Esophagus muscularis mucosa (tissue), 4 donors: ENCODE measurements around the gene TAF3. TPM values are rescaled to one million over a fixed set of nuclear protein-coding genes. Genes with fewer than 3 reads are reported as not detected.

Experiments used
- DNase-seq: peaks from one replicate; pipeline ENCODE4 v3.0.0-alpha.2; 2017; ENCODE audit errors: extremely low spot score
- H3K27ac ChIP-seq, 4 donors: fragments of 200-600 bp; sonication (generic); replicated peaks in 1 of 4; 1 replicate in 3 of 4; 2 replicates in 1 of 4; pipeline ENCODE4 v1.5.1; 2016 to 2019; ENCODE audit warnings: mild to moderate bottlenecking in 1 of 4
- H3K27me3 ChIP-seq, 4 donors: fragments of 200-600 bp; sonication (generic); one replicate each; pipeline versions ENCODE4 v1.5.1 to v1.6.0; 2016 to 2019
- H3K36me3 ChIP-seq, 4 donors: fragments of 200-600 bp; sonication (generic); one replicate each; pipeline ENCODE4 v1.5.1; 2016 to 2019
- H3K4me1 ChIP-seq, 4 donors: fragments of 200-600 bp; sonication (generic); one replicate each; pipeline ENCODE4 v1.5.1; 2016 to 2019
- H3K4me3 ChIP-seq, 4 donors: fragments of 200-600 bp; sonication (generic); 1 replicate in 2 of 4; 2 replicates in 2 of 4; pipeline ENCODE4 v1.5.1; 2016 to 2019; ENCODE audit warnings: mild to moderate bottlenecking in 4 of 4, moderate library complexity in 1 of 4
- H3K9me3 ChIP-seq, 4 donors: fragments of 200-600 bp; sonication (generic); 1 replicate in 3 of 4; 2 replicates in 1 of 4; pipeline ENCODE4 v1.5.1; 2016 to 2019
- EP300 ChIP-seq: sonication (generic); formaldehyde crosslinking; IDR thresholded peaks from one replicate; pipeline ENCODE4 v1.6.1; 2017; ENCODE audit warnings: antibody characterized with exemption
- POLR2A ChIP-seq: fragments of 450-650 bp; IDR thresholded peaks from one replicate; pipeline ENCODE4 v1.6.1; 2017; ENCODE audit warnings: antibody characterized with exemption, moderate library complexity, mild to moderate bottlenecking, low read depth
- POLR2AphosphoS5 ChIP-seq, 2 donors: sonication (generic); formaldehyde crosslinking; IDR thresholded peaks; one replicate each; pipeline ENCODE4 v1.6.1; 2017; ENCODE audit warnings: antibody characterized with exemption in 2 of 2
- WGBS: methylation state at CpG from one replicate; pipeline ENCODE4 v1.1.5; 2018; 5-methylcytosine and 5-hydroxymethylcytosine counted together
- intact Hi-C: fragments of 100-400 bp; cut with DNase I; formaldehyde crosslinking; loops from one replicate; pipeline ENCODE4 v1.15.1; 2023
- total RNA-seq, 4 donors: library from RNA; depleted of rRNA; stranded (reverse); fragments of >200 nt; gene quantifications; one replicate each; pipeline versions ENCODE4 v1.1.0 to v1.2.1, GENCODE V29; 2016
- TF ChIP-seq, protein P1 (sequence below), 3 experiments: fragments of 200-600 bp in 2 of 3; fragments of 450-650 bp in 1 of 3; sonication (generic) in 2 of 3; IDR thresholded peaks; one replicate each; pipeline ENCODE4 v1.5.1; 2017 to 2019; ENCODE audit warnings: antibody characterized with exemption in 3 of 3, mild to moderate bottlenecking in 2 of 3, moderate library complexity in 1 of 3

The TAF3 gene
- total RNA-seq, 4 donors from 2014 or later, result 8.8 to 11.2 (median 10.7) TPM

DNA sequence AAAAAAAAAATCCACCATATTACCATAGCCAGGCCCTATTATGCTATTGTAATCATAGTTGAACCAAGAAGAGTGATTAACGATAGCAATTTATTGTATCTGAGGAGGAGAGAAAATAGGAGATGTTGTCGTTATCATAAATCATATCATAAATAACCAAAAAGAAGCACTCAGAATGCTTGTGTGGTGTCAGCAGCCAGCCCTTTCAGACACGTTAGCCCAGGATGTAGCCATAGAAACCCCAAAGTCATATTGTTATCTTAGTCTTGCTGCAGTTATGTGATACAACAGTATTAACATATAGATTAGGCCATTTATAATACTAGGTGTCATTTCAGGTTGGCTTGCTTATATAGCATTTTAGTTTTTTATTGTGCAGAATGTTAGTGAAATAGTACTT, 134.0 kb downstream of the TAF3 start:
- H3K4me1 ChIP-seq, result peaks cover 4 to 22% (median 14%) of the 10 kb centered on the region in 4 donors
- DNase-seq, result no peak
- intact Hi-C loops, result no loop called here
- no peak overlapping the region for H3K27ac ChIP-seq
- H3K27me3 ChIP-seq, result no peaks in the 10 kb centered on the region
- no peak for TF ChIP-seq POLR2AphosphoS5 (IDR thresholded peaks at IDR 0.05)
- H3K36me3 ChIP-seq, result no peaks in the 10 kb centered on the region
- H3K4me3 ChIP-seq, result no peak overlapping the region
- peaks cover 0 to 7% (median 3%) of the 10 kb centered on the region in 4 donors for H3K9me3 ChIP-seq
- 97% methylated on average over 3 of the region's 3 CpGs for WGBS

GRCh38 chr10:7953447-7953846, 135.1 kb downstream of the TAF3 start:
- intact Hi-C loops, result no loop called here
- no peak for TF ChIP-seq POLR2AphosphoS5 (IDR thresholded peaks at IDR 0.05)
- TF ChIP-seq, protein P1, sequence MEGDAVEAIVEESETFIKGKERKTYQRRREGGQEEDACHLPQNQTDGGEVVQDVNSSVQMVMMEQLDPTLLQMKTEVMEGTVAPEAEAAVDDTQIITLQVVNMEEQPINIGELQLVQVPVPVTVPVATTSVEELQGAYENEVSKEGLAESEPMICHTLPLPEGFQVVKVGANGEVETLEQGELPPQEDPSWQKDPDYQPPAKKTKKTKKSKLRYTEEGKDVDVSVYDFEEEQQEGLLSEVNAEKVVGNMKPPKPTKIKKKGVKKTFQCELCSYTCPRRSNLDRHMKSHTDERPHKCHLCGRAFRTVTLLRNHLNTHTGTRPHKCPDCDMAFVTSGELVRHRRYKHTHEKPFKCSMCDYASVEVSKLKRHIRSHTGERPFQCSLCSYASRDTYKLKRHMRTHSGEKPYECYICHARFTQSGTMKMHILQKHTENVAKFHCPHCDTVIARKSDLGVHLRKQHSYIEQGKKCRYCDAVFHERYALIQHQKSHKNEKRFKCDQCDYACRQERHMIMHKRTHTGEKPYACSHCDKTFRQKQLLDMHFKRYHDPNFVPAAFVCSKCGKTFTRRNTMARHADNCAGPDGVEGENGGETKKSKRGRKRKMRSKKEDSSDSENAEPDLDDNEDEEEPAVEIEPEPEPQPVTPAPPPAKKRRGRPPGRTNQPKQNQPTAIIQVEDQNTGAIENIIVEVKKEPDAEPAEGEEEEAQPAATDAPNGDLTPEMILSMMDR (IDR thresholded peaks at IDR 0.05), result no peak
- no peak for TF ChIP-seq EP300
- TF ChIP-seq POLR2A, result no peak
- 93% methylated on average over 4 of the region's 4 CpGs for WGBS

DNA sequence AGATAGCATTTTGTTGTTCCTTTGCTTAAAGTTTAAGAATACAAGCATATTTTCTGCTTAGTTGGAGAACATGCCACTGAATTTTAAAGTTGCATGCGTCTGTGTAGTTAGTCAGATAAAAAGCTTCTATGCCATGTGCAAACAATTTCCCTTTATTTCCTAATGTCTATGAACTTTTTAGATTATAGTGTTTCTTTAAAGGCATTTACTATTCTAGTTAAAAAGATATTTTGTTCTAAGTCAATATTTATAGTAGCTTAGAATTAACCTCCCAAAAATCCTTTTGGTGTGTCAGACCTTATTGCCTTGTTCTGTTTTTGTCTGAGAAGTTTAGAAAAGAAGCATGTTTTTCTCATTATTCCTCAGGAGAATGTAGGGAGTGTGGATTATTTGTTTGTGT, 137.1 kb downstream of the TAF3 start:
- TF ChIP-seq EP300 (no peak), POLR2AphosphoS5 (IDR thresholded peaks at IDR 0.05) (no peak), POLR2A (no peak)
- TF ChIP-seq, protein P1 (IDR thresholded peaks at IDR 0.05), result no peak
- no peaks in the 10 kb centered on the region for H3K36me3 ChIP-seq
- no peak overlapping the region for H3K4me3 ChIP-seq
- no peak for DNase-seq
- no peak overlapping the region for H3K27ac ChIP-seq
- intact Hi-C loops, result no loop called here
- peaks cover 0 to 7% (median 2%) of the 10 kb centered on the region in 4 donors for H3K9me3 ChIP-seq
- H3K27me3 ChIP-seq, result no peaks in the 10 kb centered on the region
- 75% methylated on average over 1 of the region's 1 CpG for WGBS
- H3K4me1 ChIP-seq, result peaks cover 4 to 22% (median 14%) of the 10 kb centered on the region in 4 donors

More at GRCh38 chr10:7953447-7953846, 135.1 kb downstream of the TAF3 start:
- peaks cover 0 to 7% (median 3%) of the 10 kb centered on the region in 4 donors for H3K9me3 ChIP-seq
- no peak overlapping the region for H3K4me3 ChIP-seq
- no peak for DNase-seq
- no peak overlapping the region for H3K27ac ChIP-seq
- H3K4me1 ChIP-seq, result peaks cover 4 to 22% (median 14%) of the 10 kb centered on the region in 4 donors
- no peaks in the 10 kb centered on the region for H3K27me3 ChIP-seq
- H3K36me3 ChIP-seq, result no peaks in the 10 kb centered on the region

GRCh38 chr10:7956508-7956907, 138.2 kb downstream of the TAF3 start:
- no peak overlapping the region for H3K4me3 ChIP-seq
- no peaks in the 10 kb centered on the region for H3K27me3 ChIP-seq
- intact Hi-C loops, result no loop called here
- no peaks in the 10 kb centered on the region for H3K36me3 ChIP-seq
- no peaks in the 10 kb centered on the region for H3K9me3 ChIP-seq
- no peak for TF ChIP-seq POLR2A
- no peak for TF ChIP-seq EP300
- no peak for TF ChIP-seq POLR2AphosphoS5 (IDR thresholded peaks at IDR 0.05)
- TF ChIP-seq, protein P1 (IDR thresholded peaks at IDR 0.05), result no peak
- no peak overlapping the region for H3K27ac ChIP-seq
- DNase-seq, result no peak
- H3K4me1 ChIP-seq, result peaks cover 4 to 22% (median 14%) of the 10 kb centered on the region in 4 donors

GRCh38 chr10:7957591-7957990, 139.3 kb downstream of the TAF3 start:
- no peak for DNase-seq
- Histone ChIP-seq H3K27me3 (no peaks in the 10 kb centered on the region), H3K36me3 (no peaks in the 10 kb centered on the region), H3K27ac (no peak overlapping the region), H3K9me3 (no peaks in the 10 kb centered on the region), H3K4me3 (no peak overlapping the region), H3K4me1 (peaks cover 4 to 22% (median 14%) of the 10 kb centered on the region in 4 donors)
- TF ChIP-seq EP300, result no peak
- no peak for TF ChIP-seq POLR2AphosphoS5 (IDR thresholded peaks at IDR 0.05)
- TF ChIP-seq POLR2A, result no peak
- WGBS, result 82% methylated on average over 5 of the region's 5 CpGs
- intact Hi-C loops, result no loop called here

GRCh38 chr10:7958442-7958841, 140.1 kb downstream of the TAF3 start:
- WGBS, result 92% methylated on average over 5 of the region's 5 CpGs
- peaks cover 4 to 22% (median 14%) of the 10 kb centered on the region in 4 donors for H3K4me1 ChIP-seq
- no peak for TF ChIP-seq EP300
- H3K27ac ChIP-seq, result no peak overlapping the region
- no peak overlapping the region for H3K4me3 ChIP-seq
- no peaks in the 10 kb centered on the region for H3K36me3 ChIP-seq
- DNase-seq, result no peak
- intact Hi-C loops, result no loop called here
- H3K9me3 ChIP-seq, result no peaks in the 10 kb centered on the region
- no peaks in the 10 kb centered on the region for H3K27me3 ChIP-seq
